Activated CD4-positive, alpha-beta memory T cell treated with anti-CD3 and anti-CD28 coated beads, Interleukin-2, amount 10 ng/mL, durations not matched to agents 7 days and 5 days (primary cell): ENCODE data around the gene TDRD1. TPM values are rescaled to one million over a fixed set of nuclear protein-coding genes. Genes with fewer than 3 reads are reported as not detected.

ENCODE experiments used
- CTCF ChIA-PET: fragments of 350-600 bp; sonication (Branson Sonifier 250); formaldehyde crosslinking; loops from one replicate; lab custom pipeline; 2021; ENCODE audit warnings: antibody characterized with exemption, inconsistent platforms; lab: Charles Lee
- POLR2A ChIA-PET: fragments of 350-600 bp; sonication (Branson Sonifier 250); formaldehyde crosslinking; loops from one replicate; lab custom pipeline; 2021; ENCODE audit warnings: antibody characterized with exemption; lab: Charles Lee
- DNase-seq: peaks from one replicate; pipeline ENCODE4 v3.0.0-alpha.2; 2020
- H3K27ac Mint-ChIP-seq: one replicate; pipeline ENCODE4 v1.8.0; 2021; ENCODE audit warnings: mild to moderate bottlenecking, mixed read lengths
- H3K27me3 Mint-ChIP-seq: one replicate; pipeline ENCODE4 v1.8.0; 2021; ENCODE audit warnings: mixed read lengths
- H3K36me3 Mint-ChIP-seq: one replicate; pipeline ENCODE4 v1.8.0; 2021; ENCODE audit warnings: low read depth, mixed read lengths
- H3K4me1 Mint-ChIP-seq: one replicate; pipeline ENCODE4 v1.8.0; 2021; ENCODE audit warnings: mixed read lengths
- H3K4me3 Mint-ChIP-seq: one replicate; pipeline ENCODE4 v1.8.0; 2021; ENCODE audit warnings: mild to moderate bottlenecking, mixed read lengths
- H3K9me3 Mint-ChIP-seq: one replicate; pipeline ENCODE4 v1.8.0; 2021; ENCODE audit warnings: mixed read lengths
- total RNA-seq, 2 experiments: library from RNA; stranded (reverse); gene quantifications; one replicate each; pipeline ENCODE4 v1.2.3, GENCODE V29; 2021

Gene TDRD1
- total RNA-seq, 2 experiments from 2014 or later = 0.35 to 0.40 TPM

DNA sequence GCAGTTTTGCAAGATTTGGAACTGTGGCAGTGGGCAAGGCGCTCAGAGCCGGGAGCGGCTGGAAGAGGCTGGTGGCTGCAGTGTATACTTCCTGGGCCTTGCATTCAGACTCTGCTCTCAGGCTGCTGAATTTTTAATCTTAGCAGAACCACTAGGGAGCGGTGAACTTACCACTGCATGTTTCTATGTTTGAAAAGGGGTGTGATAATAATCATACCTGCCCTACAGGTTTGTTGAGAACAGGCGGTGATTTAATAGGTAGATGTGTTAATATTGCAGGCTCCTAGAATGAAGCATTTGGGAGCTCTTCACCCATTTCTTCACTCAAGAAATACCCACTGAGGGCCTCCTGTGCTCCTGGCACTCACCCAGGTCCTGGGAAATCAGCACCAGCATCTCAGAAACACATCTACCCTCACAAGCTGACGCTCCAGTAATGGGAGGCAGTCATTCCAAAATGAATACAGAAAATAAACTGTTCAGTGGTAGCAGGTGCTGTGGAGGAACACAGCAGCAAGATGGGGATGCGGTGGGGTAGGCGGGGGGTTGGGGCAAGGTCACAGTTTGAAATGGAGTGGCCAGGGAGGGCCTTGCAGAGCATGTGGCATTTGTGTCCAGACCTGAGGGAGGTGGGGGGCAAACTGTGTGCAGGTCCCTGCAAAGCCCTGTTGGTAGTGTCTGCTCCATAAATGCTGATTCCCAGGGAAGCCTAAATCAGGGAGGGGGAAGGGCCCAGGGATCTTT is 100.9 kb downstream of the TDRD1 start:
- no peaks in the 10 kb centered on the region for H3K36me3 Mint-ChIP-seq
- no peaks in the 10 kb centered on the region for H3K4me1 Mint-ChIP-seq
- H3K9me3 Mint-ChIP-seq = no peaks in the 10 kb centered on the region
- peaks cover 3% of the 10 kb centered on the region for H3K27me3 Mint-ChIP-seq
- H3K27ac Mint-ChIP-seq = no peak overlapping the region
- H3K4me3 Mint-ChIP-seq = no peak overlapping the region
- ChIA-PET CTCF (interaction anchor here (0.5 kb wide), 1 partner anchor 354 kb away, joined by 3 read pairs; no protein-coding TSS in a partner anchor), POLR2A (no interaction called here)
- DNase-seq = no peak

DNA sequence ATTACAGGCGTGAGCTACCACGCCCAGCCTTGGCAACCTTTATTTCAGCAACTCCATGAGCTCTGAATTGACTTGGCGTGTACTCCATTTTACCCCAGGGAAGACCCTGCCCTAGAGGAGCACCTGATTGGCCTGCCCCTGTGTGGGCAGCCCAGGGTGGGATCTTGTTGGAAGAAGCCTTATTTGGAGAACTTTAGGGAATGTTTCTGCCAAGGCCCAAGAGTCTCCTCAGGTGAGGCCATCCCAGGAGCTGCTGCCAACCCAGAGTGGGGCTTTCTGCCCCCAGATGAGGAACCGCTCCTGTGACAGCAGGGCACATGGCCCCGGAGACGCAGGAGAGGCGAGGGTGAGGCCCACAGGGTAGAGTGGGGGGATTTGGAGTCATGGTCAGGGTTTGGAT is 101.9 kb downstream of the TDRD1 start:
- no peak overlapping the region for H3K4me3 Mint-ChIP-seq
- no peak overlapping the region for H3K27ac Mint-ChIP-seq
- CTCF ChIA-PET = no interaction called here
- peaks cover 3% of the 10 kb centered on the region for H3K27me3 Mint-ChIP-seq
- DNase-seq = no peak
- no peaks in the 10 kb centered on the region for H3K9me3 Mint-ChIP-seq
- POLR2A ChIA-PET = no interaction called here
- no peaks in the 10 kb centered on the region for H3K4me1 Mint-ChIP-seq
- no peaks in the 10 kb centered on the region for H3K36me3 Mint-ChIP-seq

GRCh38 chr10:114281461-114281860 is 102.3 kb downstream of the TDRD1 start:
- H3K27me3 Mint-ChIP-seq = peaks cover 3% of the 10 kb centered on the region
- ChIA-PET CTCF (no interaction called here), POLR2A (no interaction called here)
- no peaks in the 10 kb centered on the region for H3K36me3 Mint-ChIP-seq
- H3K4me3 Mint-ChIP-seq = no peak overlapping the region
- no peak overlapping the region for H3K27ac Mint-ChIP-seq
- H3K9me3 Mint-ChIP-seq = no peaks in the 10 kb centered on the region
- H3K4me1 Mint-ChIP-seq = no peaks in the 10 kb centered on the region
- DNase-seq = no peak

Other genes starting within 250 kb of the TDRD1 start
- gene ADRB1, start 135.5 kb upstream of the TDRD1 start, total RNA-seq = under 1 TPM; 0.20 TPM
- 10 to 100 TPM; 20.0 to 22.2 TPM for gene CCDC186, start 5.2 kb upstream of the TDRD1 start, total RNA-seq
- gene VWA2, start 59.9 kb downstream of the TDRD1 start, total RNA-seq = not detected
- 1 to 10 TPM; 1.5 to 1.9 TPM for gene AFAP1L2, start 225.1 kb downstream of the TDRD1 start, total RNA-seq